HEK293T (cell line): ENCODE measurements around the gene HOXC12.

Experiments used
- CTCF ChIA-PET: fragments of 350-600 bp; formaldehyde crosslinking; extraction: SDS; loops from one replicate; lab custom pipeline; 2021; ENCODE audit warnings: antibody characterized with exemption, inconsistent platforms; lab: Yijun Ruan, JAX
- POLR2A ChIA-PET: fragments of 350-600 bp; formaldehyde crosslinking; extraction: SDS; loops from one replicate; lab custom pipeline; 2020; ENCODE audit warnings: antibody characterized with exemption, inconsistent platforms; lab: Yijun Ruan, JAX
- DNase-seq: peaks from one replicate; pipeline ENCODE4 v3.0.0; 2012; ENCODE audit warnings: mixed read lengths; ENCODE audit errors: extremely low spot score
- ARNT ChIP-seq: fragments of 450-650 bp; IDR thresholded peaks from 2 replicates; pipeline ENCODE4 v1.6.1; 2017; ENCODE audit warnings: mild to moderate bottlenecking
- BHLHE40 ChIP-seq: fragments of 450-650 bp; IDR thresholded peaks from 2 replicates; pipeline ENCODE4 v1.6.1; 2016; ENCODE audit warnings: mild to moderate bottlenecking, moderate library complexity, borderline replicate concordance
- CTBP1 ChIP-seq: fragments of 450-650 bp; IDR thresholded peaks from 2 replicates; pipeline ENCODE4 v1.6.1; 2016; ENCODE audit warnings: borderline replicate concordance
- ELF4 ChIP-seq: fragments of 450-650 bp; IDR thresholded peaks from 2 replicates; pipeline ENCODE4 v1.6.1; 2017; ENCODE audit warnings: antibody characterized with exemption
- FOXA1 ChIP-seq: fragments of 450-650 bp; IDR thresholded peaks from 2 replicates; pipeline ENCODE4 v1.6.1; 2016; ENCODE audit warnings: mild to moderate bottlenecking
- FOXK2 ChIP-seq: fragments of 450-650 bp; IDR thresholded peaks from 2 replicates; pipeline ENCODE4 v1.6.1; 2016; ENCODE audit warnings: mild to moderate bottlenecking
- FOXM1 ChIP-seq: fragments of 450-650 bp; IDR thresholded peaks from 2 replicates; pipeline ENCODE4 v1.6.1; 2017; ENCODE audit warnings: mild to moderate bottlenecking, borderline replicate concordance
- HDGF ChIP-seq: fragments of 450-650 bp; IDR thresholded peaks from 2 replicates; pipeline ENCODE4 v1.6.1; 2017; ENCODE audit warnings: antibody characterized with exemption, borderline replicate concordance
- L3MBTL2 ChIP-seq: fragments of 450-650 bp; conservative IDR thresholded peaks from 2 replicates; pipeline ENCODE4 v1.6.1; 2016; ENCODE audit warnings: mild to moderate bottlenecking
- LEF1 ChIP-seq: fragments of 450-650 bp; IDR thresholded peaks from 2 replicates; pipeline ENCODE4 v1.6.1; 2017; ENCODE audit warnings: mild to moderate bottlenecking, borderline replicate concordance
- NFRKB ChIP-seq: fragments of 450-650 bp; IDR thresholded peaks from 2 replicates; pipeline ENCODE4 v1.6.1; 2016; ENCODE audit warnings: mild to moderate bottlenecking, moderate library complexity
- PKNOX1 ChIP-seq: fragments of 450-650 bp; IDR thresholded peaks from 2 replicates; pipeline ENCODE4 v1.6.1; 2016
- SP1 ChIP-seq: fragments of 450-650 bp; IDR thresholded peaks from 2 replicates; pipeline ENCODE4 v1.6.1; 2017
- SUZ12 ChIP-seq: fragments of 450-650 bp; IDR thresholded peaks from 2 replicates; pipeline ENCODE4 v1.6.1; 2016; ENCODE audit warnings: mild to moderate bottlenecking
- TARDBP ChIP-seq: fragments of 450-650 bp; IDR thresholded peaks from 2 replicates; pipeline ENCODE4 v1.6.1; 2016
- ZNF384 ChIP-seq: fragments of 450-650 bp; IDR thresholded peaks from 2 replicates; pipeline ENCODE4 v1.6.1; 2016

HOXC12 gene

GRCh38 chr12:53981634-53982565 lies 27.2 kb downstream of the HOXC12 start:
- ChIA-PET POLR2A (no interaction called here), CTCF (no interaction called here)
- DNase-seq = no peak
- TF ChIP-seq BHLHE40 (no peak), ZNF384 (no peak), HDGF (no peak), ARNT (no peak), PKNOX1 (no peak), NFRKB (no peak), TARDBP (no peak), SUZ12 (no peak), FOXK2 (no peak), L3MBTL2 (no peak), FOXM1 (no peak), FOXA1 (no peak), ELF4 (no peak), LEF1 (no peak), SP1 (no peak), CTBP1 (no peak)

GRCh38 chr12:53982648-53983567 lies 28.2 kb downstream of the HOXC12 start:
- TF ChIP-seq FOXA1 (no peak), L3MBTL2 (no peak), PKNOX1 (no peak), NFRKB (no peak), FOXK2 (no peak), SP1 (no peak), ELF4 (no peak), CTBP1 (no peak), LEF1 (no peak)
- no peak for DNase-seq
- CTCF ChIA-PET = no interaction called here
- POLR2A ChIA-PET = no interaction called here

GRCh38 chr12:53983568-53983949 lies 28.9 kb downstream of the HOXC12 start:
- ChIA-PET POLR2A (no interaction called here), CTCF (no interaction called here)
- DNase-seq = no peak
- TF ChIP-seq FOXM1 (no peak), PKNOX1 (no peak), NFRKB (no peak), TARDBP (no peak), LEF1 (no peak), ZNF384 (no peak), ELF4 (no peak), FOXK2 (no peak), L3MBTL2 (no peak), SUZ12 (no peak), FOXA1 (no peak)

- CTCF ChIA-PET = interaction anchor here (1.2 to 5.6 kb wide), 7 partner anchors 7 to 224 kb away, joined by 3 to 44 read pairs (median 8); partner anchors contain the start of genes HOXC5 and HOXC9
- POLR2A ChIA-PET = interaction anchor here (1.3 kb wide), 1 partner anchor 15 kb away, joined by 4 read pairs; no protein-coding TSS in a partner anchor
- TF ChIP-seq L3MBTL2 = no peak
- TF ChIP-seq ARNT = no peak
- no peak for TF ChIP-seq ZNF384
- no peak for TF ChIP-seq SUZ12
- no peak for TF ChIP-seq FOXK2
- no peak for TF ChIP-seq BHLHE40
- no peak for TF ChIP-seq CTBP1
- TF ChIP-seq FOXM1 = no peak
- DNase-seq = no peak
Observed at GRCh38 chr12:53983950-53984572, 29.4 kb downstream of the HOXC12 start.

- ChIA-PET CTCF (interaction anchor here (0.6 to 5.6 kb wide), 40 partner anchors 9 to 357 kb away, joined by 3 to 44 read pairs (median 3); partner anchors contain the start of genes HOXC4, HOXC5, HOXC6 and HOXC8), POLR2A (interaction anchor here (0.5 to 4.9 kb wide), 11 partner anchors 12 to 223 kb away, joined by 3 to 69 read pairs (median 4); partner anchors contain the start of genes HOXC11 and HOXC9)
- TF ChIP-seq FOXA1 = no peak
- TF ChIP-seq FOXM1 = no peak
- TF ChIP-seq HDGF = no peak
- no peak for TF ChIP-seq SP1
- no peak for TF ChIP-seq BHLHE40
- TF ChIP-seq ZNF384 = no peak
- DNase-seq = peak; percentile 85
Observed at GRCh38 chr12:53984901-53985691, 30.4 kb downstream of the HOXC12 start, which contains the start of gene HOXC10. Gene HOXC10 (plus strand): TSS chr12:53985146. CDS start chr12:53985260, 114 bp downstream.
